Panc1 (cell line): ENCODE data around the gene SCNN1B. TPM values are rescaled to one million over a fixed set of nuclear protein-coding genes. Genes with fewer than 3 reads are reported as not detected.

ENCODE experiments used
- ATAC-seq: fragments of 200-7000 bp; cut with Tn5 transposase; 2 replicates; pipeline ENCODE4 v1.9.1; 2020; ENCODE audit warnings: mild to moderate bottlenecking, moderate library complexity
- BruUV-seq: library from RNA; stranded (reverse); fragments of 400-500 nt; replicated peaks from 2 replicates; lab custom pipeline; 2021; lab: Mats Ljungman, UMichigan
- CTCF ChIA-PET: fragments of 300-600 bp; sonication (Branson Sonifier 250); formaldehyde crosslinking; loops from one replicate; lab custom pipeline; 2022; ENCODE audit warnings: antibody characterized with exemption; lab: Charles Lee
- POLR2A ChIA-PET: fragments of 300-600 bp; sonication (Branson Sonifier 250); formaldehyde crosslinking; loops from one replicate; lab custom pipeline; 2022; ENCODE audit warnings: antibody characterized with exemption; lab: Charles Lee
- DNase-seq: peaks from one replicate; pipeline ENCODE4 v3.0.0-alpha.2; 2010; ENCODE audit warnings: low read depth, low spot score
- H3K27ac ChIP-seq: 2 replicates; pipeline ENCODE4 v1.5.1; 2011; ENCODE audit warnings: mild to moderate bottlenecking, low read length, inconsistent platforms
- H3K27me3 ChIP-seq: fragments of 200-500 bp; sonication (Bioruptor generic); 2 replicates; pipeline ENCODE4 v1.6.0; 2014; ENCODE audit warnings: low read length, inconsistent platforms; ENCODE audit not compliant: control insufficient read depth, insufficient read depth
- H3K36me3 ChIP-seq: fragments of 200-500 bp; sonication (Bioruptor generic); 2 replicates; pipeline ENCODE4 v1.5.1; 2014; ENCODE audit warnings: inconsistent platforms, mild to moderate bottlenecking, low read length, moderate library complexity; ENCODE audit not compliant: control insufficient read depth, insufficient read depth
- H3K4me1 ChIP-seq: 2 replicates; pipeline ENCODE4 v1.5.1; 2011; ENCODE audit warnings: inconsistent platforms, mild to moderate bottlenecking, low read length, moderate library complexity; ENCODE audit not compliant: control insufficient read depth, insufficient read depth
- H3K4me3 ChIP-seq, 2 experiments: 2 replicates each; pipeline ENCODE4 v1.5.1; 2011 to 2012; ENCODE audit warnings: low read depth in 2 of 2, low read length in 2 of 2, mild to moderate bottlenecking in 2 of 2, inconsistent platforms in 1 of 2, moderate library complexity in 1 of 2
- H3K9me3 ChIP-seq: fragments of 200-500 bp; sonication (Bioruptor generic); 2 replicates; pipeline ENCODE4 v1.5.1; 2014; ENCODE audit warnings: low read depth, mild to moderate bottlenecking, inconsistent platforms, low read length, moderate library complexity; ENCODE audit not compliant: control insufficient read depth, insufficient read depth
- CTCF ChIP-seq: fragments of 450-650 bp; IDR thresholded peaks from 2 replicates; pipeline ENCODE4 v1.5.1; 2017; ENCODE audit warnings: mild to moderate bottlenecking
- POLR2AphosphoS5 ChIP-seq: IDR thresholded peaks from 2 replicates; pipeline ENCODE4 v1.6.1; 2012; ENCODE audit warnings: mild to moderate bottlenecking, low read depth, low read length, moderate library complexity
- REST ChIP-seq, 2 experiments: IDR thresholded peaks; 2 replicates each; pipeline ENCODE4 v1.6.1; 2011 to 2012; ENCODE audit warnings: low read depth in 2 of 2, control low read depth in 1 of 2, low read length in 1 of 2, mild to moderate bottlenecking in 1 of 2, moderate library complexity in 1 of 2; ENCODE audit not compliant: insufficient read depth in 1 of 2
- SIN3A ChIP-seq: IDR thresholded peaks from 2 replicates; pipeline ENCODE4 v1.6.1; 2012; ENCODE audit warnings: low read depth, mild to moderate bottlenecking, low read length, moderate library complexity, borderline replicate concordance; ENCODE audit not compliant: insufficient read depth
- TCF7L2 ChIP-seq: IDR thresholded peaks from 2 replicates; pipeline ENCODE4 v1.6.1; 2011; ENCODE audit warnings: mild to moderate bottlenecking, low read depth, low read length, inconsistent platforms
- in situ Hi-C: cut with HindIII; loops from 2 replicates; pipeline ENCODE4 v1.10.0; 2016; ENCODE audit warnings: low sequenced_read_pairs, low pct_unique_long_range_greater_than_20kb
- intact Hi-C: fragments of 100-400 bp; cut with micrococcal nuclease; formaldehyde crosslinking; loops from one replicate; pipeline ENCODE4 v1.10.0; 2022; ENCODE audit not compliant: unreplicated experiment
- total RNA-seq: library from RNA; stranded (reverse); gene quantifications from one replicate; pipeline ENCODE4 v1.2.1, GENCODE V29; 2021; ENCODE audit not compliant: unreplicated experiment

SCNN1B gene
- total RNA-seq, 1 experiment from 2014 or later, result 10.7 TPM

- POLR2A ChIA-PET, result no interaction called here
- Histone ChIP-seq H3K27ac (0 out of 2 replicates have a peak overlapping the region, but pooled peaks have one; percentile 13), H3K9me3 (no peaks in the 10 kb centered on the region), H3K4me3 (no peak overlapping the region), H3K4me1 (no peaks in the 10 kb centered on the region), H3K27me3 (no peaks in the 10 kb centered on the region), H3K36me3 (no peaks in the 10 kb centered on the region)
- CTCF ChIA-PET, result no interaction called here
- DNase-seq (no peak), ATAC-seq (no peak)
- TF ChIP-seq CTCF, result no peak
- TF ChIP-seq TCF7L2, result no peak
- no peak for TF ChIP-seq POLR2AphosphoS5
- TF ChIP-seq SIN3A, result no peak
- no peak for TF ChIP-seq REST (IDR thresholded peaks at IDR 0.05; ENCODE audit: insufficient read depth in 1 of 2, low read depth in 2 of 2, low read length in 1 of 2)
- in situ Hi-C loops (no loop called here), intact Hi-C loops (no loop called here)
- BruUV-seq, result no TSS peak
Measured at GRCh38 chr16:23391381-23392222, 89.5 kb downstream of the SCNN1B start.

GRCh38 chr16:23392223-23392600, 90.1 kb downstream of the SCNN1B start:
- Histone ChIP-seq H3K4me3 (no peak overlapping the region), H3K4me1 (no peaks in the 10 kb centered on the region), H3K27ac (no peak overlapping the region), H3K36me3 (0 out of 2 replicates have a peak, but pooled peaks cover 2% of the 10 kb centered on the region), H3K9me3 (no peaks in the 10 kb centered on the region), H3K27me3 (no peaks in the 10 kb centered on the region)
- no peak for TF ChIP-seq POLR2AphosphoS5
- no peak for TF ChIP-seq REST (IDR thresholded peaks at IDR 0.05; ENCODE audit: insufficient read depth in 1 of 2, low read depth in 2 of 2, low read length in 1 of 2)
- no peak for TF ChIP-seq CTCF
- no peak for TF ChIP-seq SIN3A
- no peak for TF ChIP-seq TCF7L2
- CTCF ChIA-PET, result no interaction called here
- DNase-seq (no peak), ATAC-seq (no peak)
- in situ Hi-C loops, result no loop called here
- no TSS peak for BruUV-seq
- intact Hi-C loops, result no loop called here
- POLR2A ChIA-PET, result interaction anchor here (0.6 kb wide), 1 partner anchor 497 kb away, joined by 3 read pairs; no protein-coding TSS in a partner anchor
